HG03460 (cell line): ENCODE data around the gene TUBB4B.
"Not testable (repeated sequence)": the region's sequence is repeated elsewhere in the genome, so short reads cannot be mapped to it uniquely, and the experiment has no call there.

Experiments
- ATAC-seq: cut with Tn5 transposase; IDR thresholded peaks from one replicate; pipeline ENCODE4 v1.9.1; 2021; ENCODE audit not compliant: unreplicated experiment

Gene TUBB4B

DNA sequence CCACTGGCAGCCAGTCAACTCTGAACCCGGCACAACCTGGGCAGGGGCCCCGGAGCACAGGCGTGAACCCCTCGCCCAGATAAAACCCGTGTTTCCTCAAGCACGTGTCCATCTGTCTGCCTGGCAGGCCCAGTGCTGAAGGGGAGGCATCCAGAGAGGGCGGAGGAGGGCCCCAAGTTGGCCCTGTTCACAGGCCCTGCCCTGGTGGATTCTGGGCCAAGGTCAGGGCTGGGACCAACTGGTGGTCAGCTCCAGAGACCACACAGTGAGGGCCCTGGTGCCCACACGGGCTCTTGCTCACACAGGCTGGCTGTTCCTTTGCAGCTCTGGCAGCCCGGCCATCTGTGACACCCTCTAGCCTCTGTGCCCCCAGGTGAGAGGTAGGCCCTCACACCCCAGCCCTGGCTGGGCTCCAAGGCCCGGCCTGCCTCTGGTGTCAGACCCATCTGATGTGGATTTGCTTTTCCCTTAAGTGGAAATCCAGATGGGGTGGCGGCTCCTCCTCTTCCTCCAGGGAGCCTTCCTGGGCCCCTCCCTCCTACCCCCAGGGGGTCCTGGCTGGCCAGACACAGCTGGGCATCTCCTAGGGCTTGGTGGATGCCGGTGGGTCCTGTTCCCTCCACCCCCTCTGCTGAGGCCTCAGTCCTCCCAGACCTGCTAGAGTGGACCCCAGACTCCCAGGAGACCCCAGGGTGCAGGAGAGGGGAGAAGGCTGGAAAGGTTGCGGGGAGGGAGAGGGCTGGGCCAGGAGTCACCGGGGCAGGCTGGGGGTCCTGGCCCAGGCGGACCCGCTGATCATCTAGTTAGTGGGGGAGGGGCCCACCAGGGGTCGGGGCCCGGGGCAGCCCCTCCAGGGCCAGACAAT, 9.5 kb downstream of the TUBB4B start:
- no peak for ATAC-seq

DNA sequence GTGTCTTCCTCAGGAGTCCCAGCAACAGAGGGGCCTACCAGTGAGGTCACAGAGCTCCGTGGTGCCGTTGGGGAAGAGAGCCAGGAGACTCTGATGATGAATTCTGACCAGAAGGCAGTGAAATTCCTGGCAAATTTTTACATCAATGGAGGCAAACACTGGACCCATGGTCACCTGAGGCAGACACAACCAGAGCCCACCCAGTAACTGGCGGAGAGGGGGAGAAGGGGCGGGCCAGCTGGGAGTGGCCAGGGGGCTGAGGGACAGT, 10.0 kb downstream of the TUBB4B start, which contains the start of gene STPG3:
Gene STPG3 (plus strand): TSS at position 93 of the 268 bp plus-strand sequence. CDS start 1 bp downstream, at position 94.
- no peak for ATAC-seq

DNA sequence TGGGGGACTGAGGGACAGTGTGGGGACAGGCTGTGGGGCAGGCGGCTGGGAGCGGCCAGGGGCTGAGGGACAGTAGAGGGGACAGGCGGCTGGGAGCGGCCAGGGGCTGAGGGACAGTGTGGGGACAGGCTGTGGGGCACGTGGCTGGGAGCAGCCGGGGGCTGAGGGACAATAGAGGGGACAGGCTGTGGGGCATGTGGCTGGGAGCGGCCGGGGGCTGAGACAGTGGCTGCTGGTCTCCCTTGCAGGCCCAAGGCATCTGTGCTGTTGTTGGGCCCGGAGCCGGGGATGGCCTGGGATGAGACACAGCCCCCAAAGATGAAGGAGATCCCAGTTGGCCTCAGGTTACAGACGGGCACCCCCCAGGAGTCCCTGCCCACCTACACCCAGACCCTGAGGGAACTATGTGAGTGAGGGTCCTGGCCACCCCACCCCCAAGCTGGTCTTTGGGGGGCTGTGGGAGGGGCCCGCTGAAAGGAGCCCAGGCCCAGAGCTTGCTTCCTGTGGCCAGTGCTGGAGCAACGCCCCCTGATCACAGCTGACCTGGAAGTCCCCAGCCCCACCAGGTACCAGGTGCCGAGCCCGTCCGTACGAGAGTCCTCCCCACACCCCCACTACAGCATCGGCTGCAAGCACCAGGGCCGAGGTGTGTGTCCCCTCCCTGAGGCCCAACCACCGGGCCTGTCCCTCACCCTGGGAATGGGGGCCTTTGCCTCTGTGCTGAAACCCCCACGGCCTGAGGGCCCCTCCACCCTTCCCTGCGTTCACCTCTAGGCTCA, 10.6 kb downstream of the TUBB4B start:
- ATAC-seq, result no peak

DNA sequence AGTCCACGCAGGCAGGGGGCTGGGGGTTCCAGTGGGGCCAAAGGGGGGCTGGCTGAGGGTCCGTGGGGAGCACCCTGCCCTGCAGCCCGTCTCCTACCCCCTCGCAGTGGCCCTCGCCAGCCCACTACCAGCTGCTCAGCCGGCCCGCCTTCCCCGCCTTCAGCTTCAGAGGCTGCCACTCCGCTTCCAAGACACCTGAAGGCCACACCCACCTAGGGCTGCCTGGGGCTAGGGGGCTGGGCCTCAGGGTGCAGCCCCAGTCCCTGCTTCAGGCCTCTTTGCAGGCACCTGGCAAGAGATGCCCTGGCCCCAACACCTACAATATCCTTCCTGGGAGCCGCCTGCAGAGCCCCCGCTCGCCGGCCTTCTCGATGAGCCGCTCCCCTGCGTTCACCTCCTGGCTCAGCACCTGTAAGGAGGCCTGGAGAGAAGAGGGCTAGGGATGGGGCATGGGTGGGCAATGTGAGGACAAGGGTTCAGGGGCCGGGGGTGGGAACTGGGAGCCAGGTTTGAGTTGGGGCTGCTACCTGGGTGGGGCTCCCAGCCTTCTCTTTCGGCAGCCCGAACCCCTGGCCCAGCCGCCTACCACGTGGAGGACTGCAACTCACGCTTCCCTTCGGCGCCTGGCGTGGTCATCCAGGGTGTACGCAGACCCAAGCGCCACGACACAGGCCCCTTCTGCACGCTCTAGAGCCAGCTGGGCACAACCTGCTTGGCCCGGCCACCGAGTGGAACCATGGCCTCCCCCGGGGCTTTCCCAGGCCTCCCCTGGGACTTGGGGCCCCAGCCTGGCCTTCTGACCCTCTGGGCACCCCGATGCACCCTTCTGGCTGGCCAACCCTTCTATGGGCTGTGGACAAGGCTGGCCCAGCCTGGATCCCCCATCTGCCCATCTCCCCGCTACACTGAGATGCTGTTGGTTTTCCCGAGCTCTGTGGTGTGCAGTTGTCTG, 11.7 kb downstream of the TUBB4B start:
- no peak for ATAC-seq

DNA sequence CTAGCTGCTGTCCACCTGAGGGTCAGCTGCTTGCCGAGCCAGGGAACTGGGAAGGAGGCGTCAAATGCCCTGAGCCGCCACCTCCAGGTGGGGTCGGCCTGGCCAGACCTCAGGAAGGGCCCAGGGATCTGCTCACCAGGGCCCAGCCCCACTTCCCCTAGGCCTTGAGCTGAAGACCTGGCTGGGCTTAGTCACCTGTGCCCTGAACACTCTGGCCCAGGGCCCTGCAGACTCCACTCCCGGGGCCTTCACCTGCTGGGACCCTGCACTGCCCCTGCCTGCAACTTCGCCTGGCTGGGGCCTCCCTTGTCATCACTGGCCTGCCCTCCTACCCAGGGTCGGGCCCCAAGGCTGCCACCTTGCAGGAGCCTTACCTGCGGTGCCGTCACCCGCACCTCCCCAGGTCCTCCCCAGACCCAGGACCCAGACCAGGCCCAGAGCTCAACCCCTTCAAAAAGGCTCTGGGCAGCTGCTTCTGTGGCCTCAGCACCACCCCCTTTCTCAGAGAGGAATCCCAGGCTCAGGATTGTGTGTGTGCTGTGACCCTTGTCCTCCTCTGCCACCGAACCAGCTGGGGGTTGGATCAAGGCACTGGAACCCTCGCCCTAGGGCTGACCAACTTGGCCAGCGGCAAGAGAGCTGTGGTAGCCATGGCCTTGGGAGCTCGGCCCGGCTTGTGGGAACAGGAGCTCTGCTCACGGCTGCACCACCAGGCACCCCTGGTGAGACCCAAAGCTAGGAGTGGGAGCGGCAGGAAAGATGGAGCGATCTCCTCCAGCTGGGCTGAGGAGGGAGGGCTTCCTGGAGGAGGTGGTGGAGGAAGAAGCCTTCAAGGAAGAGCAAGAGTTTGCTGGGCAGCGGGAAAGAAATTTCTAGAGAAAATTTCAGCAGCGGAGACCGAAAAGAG, 12.9 kb downstream of the TUBB4B start:
- no peak for ATAC-seq

DNA sequence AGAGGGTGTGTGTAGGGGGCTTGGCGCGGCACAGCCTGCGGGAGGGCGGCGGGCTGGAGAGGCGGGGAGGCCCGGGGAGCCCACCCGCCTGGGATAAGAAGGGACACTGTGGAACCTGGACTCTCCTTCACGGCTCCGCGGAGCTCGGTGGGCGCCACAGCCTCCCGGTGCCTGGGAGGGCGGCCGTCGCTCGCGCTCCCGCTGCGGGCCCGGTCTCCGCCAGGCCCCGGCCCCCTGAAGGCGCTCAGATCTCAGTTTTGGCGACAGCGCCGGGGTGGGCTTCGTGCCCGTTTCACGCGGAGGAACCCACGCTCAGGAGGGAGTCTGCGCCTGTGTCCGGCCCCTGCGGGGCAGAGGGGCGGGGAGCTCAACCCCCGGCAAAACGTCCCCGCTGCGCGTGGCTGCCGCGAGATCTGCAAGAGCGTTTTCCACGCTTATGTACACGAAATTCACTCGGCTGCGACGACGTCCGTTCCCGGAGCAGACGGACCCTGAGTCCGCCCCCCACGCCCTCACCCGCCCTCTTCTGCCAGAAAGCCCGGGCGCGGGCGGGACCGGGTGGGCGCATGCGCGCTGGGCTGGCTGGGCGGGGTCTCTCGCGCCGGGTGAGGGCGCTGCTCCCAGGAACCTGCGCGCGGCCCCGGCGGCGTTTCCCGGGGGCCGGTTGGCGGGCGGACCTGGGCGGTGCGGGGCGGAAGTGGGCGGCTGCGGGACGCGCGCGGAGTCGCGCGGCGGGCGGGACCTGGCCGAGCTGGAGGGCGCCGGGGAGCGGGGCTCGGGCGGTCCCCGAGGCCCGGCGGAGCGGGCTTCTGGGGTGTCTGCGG, 13.7 kb downstream of the TUBB4B start, which contains the start of gene NELFB:
Gene NELFB (plus strand): TSS at position 704 of the 824 bp plus-strand sequence.
- peak; percentile 69 for ATAC-seq

DNA sequence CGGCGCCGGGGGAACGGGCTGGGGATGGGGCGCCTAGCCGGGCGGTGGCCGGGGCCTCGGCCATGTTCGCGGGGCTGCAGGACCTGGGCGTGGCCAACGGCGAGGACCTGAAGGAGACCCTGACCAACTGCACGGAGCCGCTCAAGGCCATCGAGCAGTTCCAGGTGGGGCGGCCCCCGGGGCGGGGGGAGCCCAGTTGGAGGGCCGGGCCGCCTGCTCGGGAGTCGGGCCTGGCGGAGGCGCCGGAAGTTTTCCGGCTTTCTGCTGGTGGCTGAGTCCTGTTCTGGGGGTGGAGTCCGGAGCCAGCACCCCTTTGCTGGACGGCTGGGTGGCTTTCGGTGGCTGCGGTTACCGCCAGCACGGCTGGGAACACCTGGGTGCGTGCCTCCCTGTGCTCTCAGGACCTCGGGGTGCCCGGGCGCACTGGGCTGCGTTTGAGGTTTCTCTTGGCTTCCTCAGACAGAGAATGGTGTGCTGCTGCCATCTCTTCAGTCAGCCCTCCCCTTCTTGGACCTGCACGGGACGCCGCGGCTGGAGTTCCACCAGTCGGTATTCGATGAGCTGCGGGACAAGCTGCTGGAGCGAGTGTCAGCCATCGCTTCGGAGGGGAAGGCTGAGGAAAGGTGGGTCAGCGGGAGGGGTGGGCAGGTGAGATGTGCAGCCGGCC, 14.5 kb downstream of the TUBB4B start:
- no peak for ATAC-seq

DNA sequence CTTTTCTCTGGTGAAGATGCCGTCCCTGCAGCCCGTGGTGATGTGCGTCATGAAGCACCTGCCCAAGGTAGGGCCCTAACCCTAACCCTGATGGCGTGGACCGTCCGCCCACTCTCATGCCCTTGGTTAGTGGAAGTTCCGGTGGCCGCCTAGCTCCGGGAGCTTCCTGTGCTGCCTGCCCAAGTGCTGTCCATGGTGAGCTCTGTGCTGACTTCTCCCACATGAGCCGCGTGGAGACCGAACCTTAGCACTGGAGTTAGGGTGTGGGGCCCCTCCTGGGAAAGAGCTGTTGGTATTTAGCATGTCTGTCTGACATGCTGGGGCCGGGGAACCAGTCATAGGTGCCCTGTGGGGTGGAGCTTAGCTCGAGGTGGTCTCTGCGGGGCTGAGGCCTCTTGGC, 15.3 kb downstream of the TUBB4B start:
- no peak for ATAC-seq

DNA sequence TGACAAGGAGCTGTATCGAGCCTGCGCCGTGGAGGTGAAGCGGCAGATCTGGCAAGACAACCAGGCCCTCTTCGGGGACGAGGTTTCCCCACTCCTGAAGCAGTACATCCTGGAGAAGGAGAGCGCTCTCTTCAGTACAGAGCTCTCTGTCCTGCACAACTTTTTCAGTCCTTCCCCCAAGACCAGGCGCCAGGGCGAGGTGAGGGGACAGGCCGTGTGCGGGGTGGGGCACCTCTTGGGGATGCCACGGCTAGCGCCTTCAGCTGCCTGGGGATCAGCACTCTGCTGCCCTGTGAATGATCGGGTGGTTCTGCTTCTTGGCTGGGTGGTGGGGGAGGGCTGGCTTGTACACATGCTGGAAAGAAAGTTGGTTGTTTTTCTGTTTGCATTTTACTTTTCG, 15.8 kb downstream of the TUBB4B start:
- no peak for ATAC-seq

DNA sequence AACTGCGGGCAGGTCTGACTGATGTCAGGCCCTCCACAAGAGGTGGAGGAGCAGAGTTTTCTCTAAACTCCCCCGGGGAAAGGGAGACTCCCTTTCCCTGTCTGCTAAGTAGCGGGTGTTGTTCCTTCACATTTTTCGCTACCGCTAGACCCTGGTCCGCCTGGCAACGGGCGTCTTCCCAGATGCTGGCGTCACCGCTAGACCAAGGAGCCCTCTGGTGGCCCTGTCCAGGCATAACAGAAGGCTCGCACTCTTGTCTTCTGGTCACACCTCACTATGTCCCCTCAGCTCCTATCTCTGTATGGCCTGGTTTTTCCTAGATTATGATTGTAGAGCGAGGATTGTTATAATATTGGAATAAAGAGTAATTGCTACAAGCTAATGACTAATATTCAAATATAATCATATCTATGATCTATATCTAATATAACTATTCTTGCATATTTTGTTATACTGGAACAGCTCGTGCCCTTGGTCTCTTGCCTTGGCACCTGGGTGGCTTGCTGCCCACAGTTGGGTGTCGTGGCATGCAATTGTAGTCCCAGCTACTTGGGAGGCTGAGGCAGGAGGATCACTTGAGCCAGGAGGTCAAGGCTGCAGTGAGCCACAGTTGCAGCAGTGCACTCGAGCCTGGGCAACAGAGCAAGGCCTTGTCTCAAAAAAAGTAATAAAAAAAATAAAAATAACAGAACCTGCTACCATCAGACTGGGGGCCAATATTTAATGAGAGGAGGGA, 21.3 kb downstream of the TUBB4B start:
- not testable (repeated sequence) for ATAC-seq

DNA sequence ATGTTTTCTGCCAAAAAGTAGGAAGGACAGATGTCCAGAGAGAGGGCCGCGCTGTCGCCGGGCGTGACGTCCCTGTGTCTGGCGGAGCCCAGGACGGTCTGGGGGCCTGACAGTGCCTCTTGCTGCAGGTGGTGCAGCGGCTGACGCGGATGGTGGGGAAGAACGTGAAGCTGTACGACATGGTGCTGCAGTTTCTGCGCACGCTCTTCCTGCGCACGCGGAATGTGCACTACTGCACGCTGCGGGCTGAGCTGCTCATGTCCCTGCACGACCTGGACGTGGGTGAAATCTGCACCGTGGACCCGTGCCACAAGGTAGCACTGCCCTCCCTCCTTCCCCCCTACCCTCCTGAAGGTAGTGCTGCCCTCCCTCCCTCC, 21.8 kb downstream of the TUBB4B start:
- ATAC-seq, result no peak

DNA sequence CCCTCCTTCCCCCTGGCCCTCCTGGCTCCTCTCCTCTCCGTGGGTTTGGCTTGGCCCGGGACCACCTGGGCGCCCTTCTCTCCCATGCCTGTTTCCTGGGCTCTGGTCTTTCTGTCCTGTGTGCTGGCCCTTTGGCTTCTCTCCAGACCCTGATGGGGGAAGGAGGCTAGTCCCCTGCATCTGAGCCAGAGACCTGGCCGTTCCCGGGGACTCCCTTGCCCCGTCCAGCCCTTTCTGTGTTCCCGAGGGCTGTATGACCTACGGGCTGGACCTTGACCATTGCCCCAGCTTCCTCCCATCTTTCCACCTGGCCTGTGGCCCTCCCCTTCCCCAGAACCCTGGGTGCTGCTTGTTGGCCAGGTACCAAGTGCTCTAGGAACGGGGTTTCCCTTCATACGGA, 22.4 kb downstream of the TUBB4B start:
- no peak for ATAC-seq

DNA sequence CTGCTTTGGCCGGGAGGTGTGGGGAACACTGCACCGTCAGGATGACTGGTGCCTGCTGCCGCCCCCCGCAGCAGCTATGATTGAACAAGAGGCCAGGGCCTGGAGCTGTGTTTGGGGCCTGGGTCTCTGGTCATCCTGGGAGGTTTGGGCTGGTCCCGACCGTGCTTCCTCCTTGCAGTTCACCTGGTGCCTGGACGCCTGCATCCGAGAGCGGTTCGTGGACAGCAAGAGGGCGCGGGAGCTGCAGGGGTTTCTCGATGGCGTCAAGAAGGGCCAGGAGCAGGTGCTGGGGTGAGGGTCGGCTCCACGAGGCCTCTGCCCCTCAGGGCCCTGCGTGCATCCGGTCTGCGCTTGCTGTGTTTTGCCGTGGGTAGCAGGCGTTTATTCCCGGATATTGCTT, 23.0 kb downstream of the TUBB4B start:
- no peak for ATAC-seq

DNA sequence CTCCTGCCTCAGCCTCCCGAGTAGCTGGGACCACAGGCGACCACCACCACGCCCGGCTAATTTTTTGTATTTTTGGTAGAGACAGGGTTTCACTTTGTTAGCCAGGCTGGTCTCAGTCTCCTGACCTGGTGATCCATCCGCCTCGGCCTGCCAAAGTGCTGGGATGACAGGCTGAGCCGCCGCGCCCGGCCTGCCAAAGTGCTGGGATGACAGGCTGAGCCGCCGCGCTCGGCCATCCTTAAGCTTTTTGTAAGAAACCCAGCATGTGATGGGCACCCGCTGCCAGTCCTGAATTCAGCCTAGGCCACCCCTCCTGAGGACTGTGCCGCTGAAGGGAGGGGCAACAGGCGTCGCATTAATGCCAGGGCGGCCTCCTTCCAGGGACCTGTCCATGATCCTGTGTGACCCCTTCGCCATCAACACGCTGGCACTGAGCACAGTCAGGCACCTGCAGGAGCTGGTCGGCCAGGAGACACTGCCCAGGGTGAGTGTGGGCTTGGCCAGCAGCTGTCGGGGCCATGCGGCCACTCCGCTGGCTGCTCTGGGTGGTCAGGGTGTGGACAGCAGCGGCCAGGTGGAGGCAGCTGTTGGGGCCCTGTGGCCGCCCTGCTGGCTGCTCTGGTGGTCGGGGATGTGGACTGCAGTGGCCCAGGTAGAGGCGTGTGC, 24.5 kb downstream of the TUBB4B start:
- ATAC-seq, result no peak

DNA sequence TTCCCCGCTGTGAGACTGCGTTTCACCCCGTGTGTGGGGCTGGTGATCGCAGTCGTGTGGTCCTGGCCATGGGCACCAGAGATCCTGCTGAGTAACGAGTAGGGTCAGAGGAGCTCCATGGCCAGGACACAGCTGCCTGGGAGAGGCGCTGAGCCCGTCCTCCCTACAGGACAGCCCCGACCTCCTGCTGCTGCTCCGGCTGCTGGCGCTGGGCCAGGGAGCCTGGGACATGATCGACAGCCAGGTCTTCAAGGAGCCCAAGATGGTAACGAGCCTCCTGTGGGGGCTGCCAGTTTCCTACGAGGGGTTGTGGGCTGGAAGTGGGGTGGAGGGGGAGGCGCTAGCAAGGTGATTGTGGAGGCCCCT, 25.1 kb downstream of the TUBB4B start:
- ATAC-seq, result no peak

DNA sequence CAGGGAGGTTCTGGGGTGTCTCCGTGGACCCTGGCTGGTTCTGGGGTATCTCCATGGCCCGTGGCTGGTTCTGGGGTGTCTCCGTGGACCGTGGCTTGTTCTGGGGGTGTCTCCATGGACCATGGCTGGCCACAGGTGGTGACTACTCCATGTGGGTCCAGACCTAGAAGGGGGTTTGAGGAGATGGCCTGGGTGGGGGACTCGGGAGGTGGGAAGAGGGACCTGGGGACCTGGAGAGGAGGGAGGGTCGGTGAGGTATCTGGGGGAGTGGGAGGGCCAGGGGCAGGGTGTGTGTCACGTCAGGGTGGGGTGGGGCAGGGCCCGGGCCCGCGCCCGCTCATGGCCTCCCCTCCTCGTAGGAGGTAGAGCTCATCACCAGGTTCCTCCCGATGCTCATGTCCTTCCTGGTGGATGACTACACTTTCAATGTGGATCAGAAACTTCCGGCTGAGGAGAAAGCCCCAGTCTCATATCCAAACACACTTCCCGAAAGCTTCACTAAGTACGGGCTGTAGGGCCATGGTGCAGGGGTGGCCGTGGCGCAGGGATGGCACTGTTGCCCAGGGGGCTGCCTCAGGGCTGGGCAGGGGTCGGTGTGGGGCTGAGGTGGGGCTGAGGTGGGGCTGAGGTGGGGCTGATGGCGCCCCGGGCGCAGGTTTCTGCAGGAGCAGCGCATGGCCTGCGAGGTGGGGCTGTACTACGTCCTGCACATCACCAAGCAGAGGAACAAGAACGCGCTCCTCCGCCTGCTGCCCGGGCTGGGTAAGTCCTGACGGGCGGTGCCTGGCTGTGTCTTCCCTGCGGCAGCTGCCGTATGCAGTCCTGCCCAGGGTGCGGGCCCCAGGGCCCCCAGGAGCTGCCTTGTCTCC, 25.7 kb downstream of the TUBB4B start:
- no peak for ATAC-seq

DNA sequence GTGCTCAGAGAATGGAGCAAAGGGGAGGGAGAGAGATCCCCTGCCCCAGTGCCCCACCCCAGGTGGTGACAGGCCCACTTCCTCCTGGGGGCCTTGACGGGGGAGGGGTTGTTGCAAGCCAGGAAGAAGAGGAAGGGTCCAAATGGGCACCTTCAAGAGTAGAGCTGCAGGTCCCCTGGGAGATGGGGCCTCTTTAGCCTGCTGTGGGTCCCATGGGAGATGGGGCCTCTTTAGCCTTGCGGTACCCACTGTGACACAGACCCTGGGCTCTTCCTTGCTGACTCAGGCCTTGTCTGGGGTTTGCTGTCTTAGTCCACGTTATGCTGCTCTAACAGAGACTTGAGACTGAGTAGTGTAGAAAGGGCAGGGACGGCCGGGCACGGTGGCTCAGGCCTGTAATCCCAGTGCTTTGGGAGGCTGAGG, 26.9 kb downstream of the TUBB4B start:
- no peak for ATAC-seq
